ENCODE data around the gene GNAI2.

The GNAI2 gene

DNA sequence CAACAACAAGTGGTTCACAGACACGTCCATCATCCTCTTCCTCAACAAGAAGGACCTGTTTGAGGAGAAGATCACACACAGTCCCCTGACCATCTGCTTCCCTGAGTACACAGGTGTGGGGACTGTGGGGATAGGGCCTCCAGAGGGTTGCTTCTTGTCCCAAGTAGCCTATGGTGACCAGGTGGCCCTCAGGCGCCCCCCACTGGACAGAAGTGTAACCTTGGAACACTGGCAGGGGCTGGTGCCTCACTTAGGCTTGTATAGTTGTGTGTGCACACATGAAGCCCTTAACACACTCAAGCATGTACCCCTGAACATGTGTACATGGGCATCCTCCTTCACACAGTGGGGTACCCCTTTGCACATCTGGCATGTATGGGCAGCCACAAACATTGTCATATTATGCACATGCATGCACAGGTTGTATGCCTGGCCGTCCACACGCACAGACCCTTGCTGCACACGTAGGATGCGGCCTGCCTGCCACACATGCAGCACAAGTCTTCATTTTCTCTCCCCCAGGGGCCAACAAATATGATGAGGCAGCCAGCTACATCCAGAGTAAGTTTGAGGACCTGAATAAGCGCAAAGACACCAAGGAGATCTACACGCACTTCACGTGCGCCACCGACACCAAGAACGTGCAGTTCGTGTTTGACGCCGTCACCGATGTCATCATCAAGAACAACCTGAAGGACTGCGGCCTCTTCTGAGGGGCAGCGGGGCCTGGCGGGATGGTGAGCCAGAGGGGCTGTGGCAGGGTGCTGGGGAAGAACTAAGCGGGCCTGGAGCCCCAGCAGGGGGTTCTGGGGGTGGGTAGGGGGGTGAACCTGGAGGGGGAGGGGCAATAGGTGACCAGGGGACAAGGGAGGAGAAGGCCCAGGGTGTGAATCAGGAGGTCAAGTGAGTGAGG lies 21.2 kb downstream of the GNAI2 start:
- DNase-seq (ENCODE audit: low read depth), result no peak
- TF ChIP-seq, protein P1, sequence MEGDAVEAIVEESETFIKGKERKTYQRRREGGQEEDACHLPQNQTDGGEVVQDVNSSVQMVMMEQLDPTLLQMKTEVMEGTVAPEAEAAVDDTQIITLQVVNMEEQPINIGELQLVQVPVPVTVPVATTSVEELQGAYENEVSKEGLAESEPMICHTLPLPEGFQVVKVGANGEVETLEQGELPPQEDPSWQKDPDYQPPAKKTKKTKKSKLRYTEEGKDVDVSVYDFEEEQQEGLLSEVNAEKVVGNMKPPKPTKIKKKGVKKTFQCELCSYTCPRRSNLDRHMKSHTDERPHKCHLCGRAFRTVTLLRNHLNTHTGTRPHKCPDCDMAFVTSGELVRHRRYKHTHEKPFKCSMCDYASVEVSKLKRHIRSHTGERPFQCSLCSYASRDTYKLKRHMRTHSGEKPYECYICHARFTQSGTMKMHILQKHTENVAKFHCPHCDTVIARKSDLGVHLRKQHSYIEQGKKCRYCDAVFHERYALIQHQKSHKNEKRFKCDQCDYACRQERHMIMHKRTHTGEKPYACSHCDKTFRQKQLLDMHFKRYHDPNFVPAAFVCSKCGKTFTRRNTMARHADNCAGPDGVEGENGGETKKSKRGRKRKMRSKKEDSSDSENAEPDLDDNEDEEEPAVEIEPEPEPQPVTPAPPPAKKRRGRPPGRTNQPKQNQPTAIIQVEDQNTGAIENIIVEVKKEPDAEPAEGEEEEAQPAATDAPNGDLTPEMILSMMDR (IDR thresholded peaks at IDR 0.05; ENCODE audit: control insufficient read depth, insufficient read depth, low read depth, low read length, missing control alignments), result peak; percentile 66
- no peak overlapping the region for H3K4me3 ChIP-seq (ENCODE audit: control insufficient read depth, low read depth, low read length)

DNA sequence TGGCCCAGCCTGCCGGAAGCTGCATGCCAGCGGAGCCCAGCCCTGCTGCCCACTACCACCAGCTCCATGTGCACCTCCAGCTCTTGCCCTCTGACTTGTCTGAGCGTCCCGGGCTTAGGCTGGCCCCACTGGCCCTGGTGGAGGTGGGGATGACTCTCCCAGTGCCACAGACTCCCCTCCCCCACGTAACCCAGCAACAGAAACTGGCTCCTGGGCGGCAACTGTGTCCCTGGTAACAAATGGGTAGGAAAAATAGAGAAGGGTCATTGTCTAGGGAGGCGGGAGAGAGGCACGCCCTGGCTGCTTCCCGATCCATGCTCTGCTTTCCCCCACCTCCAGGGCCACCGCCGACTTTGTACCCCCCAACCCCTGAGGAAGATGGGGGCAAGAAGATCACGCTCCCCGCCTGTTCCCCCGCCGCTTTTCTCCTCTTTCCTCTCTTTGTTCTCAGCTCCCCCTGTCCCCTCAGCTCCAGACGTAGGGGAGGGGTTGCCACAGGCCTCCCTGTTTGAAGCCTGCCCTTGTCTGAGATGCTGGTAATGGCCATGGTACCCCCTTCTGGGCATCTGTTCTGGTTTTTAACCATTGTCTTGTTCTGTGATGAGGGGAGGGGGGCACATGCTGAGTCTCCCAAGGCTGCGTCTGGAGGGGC lies 22.2 kb downstream of the GNAI2 start:
- no peak overlapping the region for H3K4me3 ChIP-seq (ENCODE audit: control insufficient read depth, low read depth, low read length)
- TF ChIP-seq, protein P1 (IDR thresholded peaks at IDR 0.05; ENCODE audit: control insufficient read depth, insufficient read depth, low read depth, low read length, missing control alignments), result no peak
- DNase-seq (ENCODE audit: low read depth), result no peak

DNA sequence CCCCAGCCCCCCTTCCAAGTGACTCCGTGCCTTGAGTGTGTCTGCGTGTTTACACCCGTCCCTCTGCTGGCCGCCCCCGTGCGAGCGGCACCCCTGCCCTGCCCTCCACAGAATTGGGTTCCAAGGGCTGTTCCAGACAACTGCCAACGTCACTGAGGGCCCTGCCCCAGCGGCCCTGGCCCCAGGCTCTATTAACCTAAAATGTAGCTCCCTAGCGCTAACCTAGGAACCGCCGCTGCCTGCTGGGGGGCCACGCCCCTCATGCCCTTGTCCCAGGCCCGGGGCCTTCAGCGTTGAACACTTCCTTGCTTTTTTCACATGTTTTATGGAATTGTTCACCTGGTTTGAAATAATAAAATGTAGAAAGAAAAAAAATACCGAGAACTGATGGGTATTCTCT lies 23.0 kb downstream of the GNAI2 start:
- no peak overlapping the region for H3K4me3 ChIP-seq (ENCODE audit: control insufficient read depth, low read depth, low read length)
- TF ChIP-seq, protein P1 (IDR thresholded peaks at IDR 0.05; ENCODE audit: control insufficient read depth, insufficient read depth, low read depth, low read length, missing control alignments), result no peak
- DNase-seq (ENCODE audit: low read depth), result no peak

DNA sequence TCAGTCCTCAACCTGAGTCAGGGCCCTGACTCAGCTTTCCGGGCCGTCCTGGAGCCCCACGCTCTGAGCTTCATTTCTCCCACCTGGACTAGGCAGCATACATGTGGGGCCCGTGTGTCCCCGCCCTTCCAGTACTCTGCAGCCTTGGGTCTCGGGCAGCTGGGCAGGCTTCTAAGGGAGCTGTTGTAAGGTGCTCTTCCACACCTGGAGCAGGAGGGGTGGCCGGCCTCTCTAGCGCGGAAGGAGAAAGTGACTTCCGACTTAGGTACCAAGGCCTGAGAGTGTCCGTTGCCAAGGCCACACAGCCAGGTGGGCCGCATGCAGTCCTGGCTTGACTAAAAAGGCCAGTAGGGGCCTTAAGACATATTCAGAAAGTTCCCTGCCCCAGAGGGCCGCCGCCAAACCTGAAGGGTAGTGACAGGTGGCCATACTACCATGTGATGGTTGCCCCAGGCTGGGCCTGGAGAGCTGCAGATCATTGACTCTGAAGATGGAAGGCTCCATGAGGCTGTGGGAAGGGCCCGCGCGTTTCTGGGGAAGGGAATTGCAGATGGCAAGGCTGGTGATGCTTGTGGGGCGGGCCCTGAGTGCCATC lies 23.5 kb downstream of the GNAI2 start:
- TF ChIP-seq, protein P1 (IDR thresholded peaks at IDR 0.05; ENCODE audit: control insufficient read depth, insufficient read depth, low read depth, low read length, missing control alignments), result no peak
- no peak for DNase-seq (ENCODE audit: low read depth)
- no peak overlapping the region for H3K4me3 ChIP-seq (ENCODE audit: control insufficient read depth, low read depth, low read length)

DNA sequence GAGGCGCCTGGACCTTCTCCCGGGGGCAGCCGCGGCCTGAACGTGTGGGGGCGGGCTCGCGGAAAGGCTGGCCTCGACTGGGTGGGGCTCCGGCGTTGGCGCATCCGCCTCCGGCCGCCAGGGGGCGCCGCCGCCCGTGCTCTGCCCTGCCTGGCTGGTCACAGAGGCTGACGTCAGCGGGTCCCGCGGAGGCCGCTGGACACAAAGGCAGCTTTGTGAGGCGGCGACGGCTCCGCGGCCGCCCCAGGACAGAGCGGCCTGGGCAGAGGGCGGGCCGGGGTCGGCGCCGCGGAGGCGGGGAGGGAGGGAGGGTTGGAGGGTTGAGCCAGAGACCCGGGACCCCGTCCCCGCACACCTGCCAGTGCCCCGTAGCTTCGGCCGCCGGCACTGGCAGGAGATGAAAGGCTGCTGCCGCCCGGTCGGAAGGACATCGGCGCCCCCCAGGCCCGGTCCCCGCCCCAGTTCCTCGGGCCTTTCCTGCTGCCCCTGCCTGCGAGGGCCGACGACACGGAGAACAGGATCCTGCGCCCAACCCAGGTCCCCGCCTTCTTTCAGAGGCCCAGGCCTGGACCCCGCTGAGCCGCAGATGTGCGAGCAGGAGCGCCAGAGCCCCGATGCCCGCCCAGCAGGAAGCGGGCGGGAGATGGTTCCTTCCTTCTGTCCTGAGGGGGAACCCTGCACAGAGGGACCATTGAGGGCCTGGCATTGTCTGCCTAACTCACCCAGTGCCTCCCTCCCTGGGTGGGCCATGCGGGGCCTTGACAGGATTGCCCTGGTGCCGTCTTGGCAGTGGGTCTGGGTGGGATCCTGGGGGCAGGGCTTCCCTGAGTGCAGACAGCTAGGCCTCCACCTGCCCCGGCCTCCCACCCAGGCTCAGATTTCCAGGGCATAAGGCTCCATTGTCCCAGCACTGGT lies 24.3 kb downstream of the GNAI2 start:
- no peak for DNase-seq (ENCODE audit: low read depth)
- TF ChIP-seq, protein P1 (IDR thresholded peaks at IDR 0.05; ENCODE audit: control insufficient read depth, insufficient read depth, low read depth, low read length, missing control alignments), result peak; percentile 71

DNA sequence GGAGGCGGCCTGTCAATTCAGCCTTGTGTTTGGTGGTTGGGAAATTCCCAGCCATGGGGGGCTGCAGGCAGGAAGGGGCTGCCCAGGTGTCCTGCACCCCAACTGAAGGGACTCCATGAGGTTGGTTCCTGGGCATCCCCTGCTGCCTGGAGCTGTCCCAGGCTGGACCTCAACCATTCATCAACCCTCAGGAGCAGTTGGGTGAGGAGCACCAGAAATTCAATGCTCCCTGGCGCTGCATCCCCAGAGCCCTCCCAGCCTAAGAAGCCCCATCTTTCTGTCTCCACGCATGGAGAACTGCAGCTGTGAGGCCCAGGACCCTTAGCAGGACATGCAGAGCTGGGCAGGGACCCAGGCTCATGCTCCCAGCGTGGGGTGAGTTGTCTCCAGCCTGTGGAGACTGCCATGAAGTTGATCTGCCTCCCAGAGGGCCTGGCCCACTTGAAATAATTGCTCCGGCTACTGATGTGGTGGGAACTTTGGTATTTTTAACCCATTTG lies 25.0 kb downstream of the GNAI2 start:
- TF ChIP-seq, protein P1 (IDR thresholded peaks at IDR 0.05; ENCODE audit: control insufficient read depth, insufficient read depth, low read depth, low read length, missing control alignments), result no peak
- H3K4me3 ChIP-seq (ENCODE audit: control insufficient read depth, low read depth, low read length), result peak overlapping the region; percentile 41
- no peak for DNase-seq (ENCODE audit: low read depth)

More for the DNA sequence above, 24.3 kb downstream of the GNAI2 start:
- H3K4me3 ChIP-seq (ENCODE audit: control insufficient read depth, low read depth, low read length), result peak overlapping the region; percentile 41
